AG09319 (cell line): Measurements from ENCODE around the gene MINDY3.

ENCODE experiments used
- DNase-seq: peaks from one replicate; pipeline ENCODE4 v3.0.0-alpha.2; 2010; ENCODE audit warnings: low read depth; ENCODE audit errors: extremely low read depth
- CTCF ChIP-seq: IDR thresholded peaks from 2 replicates; pipeline ENCODE4 v1.5.1; 2011; ENCODE audit warnings: low read depth, mild to moderate bottlenecking, inconsistent platforms, low read length, moderate library complexity

MINDY3 gene

DNA sequence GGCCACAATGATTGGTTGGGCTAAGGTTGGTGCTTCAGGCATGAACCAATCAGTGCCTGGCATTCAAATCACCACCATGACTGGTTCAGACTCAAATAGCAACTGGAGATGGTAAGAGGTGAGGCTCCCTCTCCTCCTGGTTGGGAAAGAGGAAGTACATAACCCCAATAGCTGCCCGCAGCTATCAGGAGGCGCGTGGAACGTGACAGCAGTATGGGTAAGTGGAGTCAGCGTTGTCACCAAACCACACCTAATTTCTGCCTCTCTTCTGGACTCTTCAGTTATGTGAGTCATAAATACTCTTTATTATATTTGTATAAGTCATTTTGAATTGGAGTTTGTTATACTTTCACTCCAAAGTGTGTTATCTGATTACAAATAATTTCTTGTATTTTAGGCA, 122.7 kb downstream of the MINDY3 start:
- TF ChIP-seq CTCF: no peak
- DNase-seq: no peak

DNA sequence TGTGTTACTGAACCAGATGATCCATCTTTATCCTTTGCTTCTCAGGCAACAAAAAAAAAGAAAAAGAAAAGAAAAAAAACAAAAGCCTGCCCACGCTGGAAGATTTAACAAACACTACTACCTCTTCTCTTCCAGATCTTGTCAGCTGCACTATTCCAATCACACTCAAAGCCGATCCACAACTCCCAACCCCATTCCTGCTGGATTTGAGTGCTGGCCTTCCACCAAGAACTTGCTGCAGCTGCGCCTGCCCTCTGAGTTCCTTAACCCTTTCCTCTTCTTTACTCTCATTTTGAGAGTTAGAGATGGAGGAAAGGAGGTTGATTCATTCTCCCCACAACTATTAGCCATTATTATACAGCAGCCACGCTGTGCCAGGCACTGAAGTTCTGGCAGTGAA, 124.5 kb downstream of the MINDY3 start:
- TF ChIP-seq CTCF: no peak

DNA sequence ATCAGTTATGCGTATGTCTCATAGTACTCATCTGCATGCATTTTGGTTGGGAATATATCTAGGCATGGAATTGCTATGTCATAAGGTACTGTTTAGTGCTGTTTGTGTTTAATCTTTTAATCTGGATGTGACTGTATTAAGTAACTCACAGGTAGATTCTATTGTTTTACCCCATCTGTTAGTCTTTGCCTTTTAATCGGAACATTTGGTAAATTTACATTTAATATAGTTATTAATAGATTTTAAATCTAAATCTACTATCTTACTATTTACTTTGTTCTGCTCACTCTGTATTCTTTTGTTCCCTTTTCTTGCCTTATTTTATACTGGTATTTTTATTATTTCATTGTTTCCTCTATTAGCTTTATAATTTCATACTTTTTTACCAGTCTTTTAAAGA, 130.0 kb downstream of the MINDY3 start:
- DNase-seq: no peak
- no peak for TF ChIP-seq CTCF

More for the DNA sequence above, 124.5 kb downstream of the MINDY3 start:
- no peak for DNase-seq

GRCh38 chr10:15729890-15730289, 130.4 kb downstream of the MINDY3 start:
- no peak for TF ChIP-seq CTCF
- no peak for DNase-seq
